Stomach (tissue), 4 donors: ENCODE results near the gene ORAI3.

Experiments used
- POLR2A ChIP-seq, 4 donors: fragments of 450-650 bp; IDR thresholded peaks; one replicate each; pipeline ENCODE4 v1.6.1; 2016; ENCODE audit warnings: antibody characterized with exemption in 4 of 4, control low read depth in 2 of 4, mild to moderate bottlenecking in 1 of 4, moderate library complexity in 1 of 4
- POLR2AphosphoS5 ChIP-seq, 3 donors: sonication (generic); formaldehyde crosslinking; IDR thresholded peaks; one replicate each; pipeline ENCODE4 v1.6.1; 2016; ENCODE audit warnings: antibody characterized with exemption in 3 of 3
- TF ChIP-seq, protein P1 (sequence below), 7 experiments: fragments of 450-650 bp in 4 of 7; fragments of 200-600 bp in 3 of 7; sonication (generic) in 3 of 7; IDR thresholded peaks; one replicate each; pipeline ENCODE4 v1.5.1; 2016 to 2019; ENCODE audit warnings: antibody characterized with exemption in 7 of 7, control low read depth in 2 of 7, mild to moderate bottlenecking in 1 of 7

- TF ChIP-seq POLR2A (IDR thresholded peaks at IDR 0.05) (no peak), POLR2AphosphoS5 (IDR thresholded peaks at IDR 0.05) (no peak)
- TF ChIP-seq, protein P1, sequence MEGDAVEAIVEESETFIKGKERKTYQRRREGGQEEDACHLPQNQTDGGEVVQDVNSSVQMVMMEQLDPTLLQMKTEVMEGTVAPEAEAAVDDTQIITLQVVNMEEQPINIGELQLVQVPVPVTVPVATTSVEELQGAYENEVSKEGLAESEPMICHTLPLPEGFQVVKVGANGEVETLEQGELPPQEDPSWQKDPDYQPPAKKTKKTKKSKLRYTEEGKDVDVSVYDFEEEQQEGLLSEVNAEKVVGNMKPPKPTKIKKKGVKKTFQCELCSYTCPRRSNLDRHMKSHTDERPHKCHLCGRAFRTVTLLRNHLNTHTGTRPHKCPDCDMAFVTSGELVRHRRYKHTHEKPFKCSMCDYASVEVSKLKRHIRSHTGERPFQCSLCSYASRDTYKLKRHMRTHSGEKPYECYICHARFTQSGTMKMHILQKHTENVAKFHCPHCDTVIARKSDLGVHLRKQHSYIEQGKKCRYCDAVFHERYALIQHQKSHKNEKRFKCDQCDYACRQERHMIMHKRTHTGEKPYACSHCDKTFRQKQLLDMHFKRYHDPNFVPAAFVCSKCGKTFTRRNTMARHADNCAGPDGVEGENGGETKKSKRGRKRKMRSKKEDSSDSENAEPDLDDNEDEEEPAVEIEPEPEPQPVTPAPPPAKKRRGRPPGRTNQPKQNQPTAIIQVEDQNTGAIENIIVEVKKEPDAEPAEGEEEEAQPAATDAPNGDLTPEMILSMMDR (IDR thresholded peaks at IDR 0.05), result no peak
Measured at GRCh38 chr16:30989469-30990047, 40.7 kb downstream of the ORAI3 start.
